OCI-LY3 (cell line): Measurements from ENCODE around the gene LPP.

Experiments used
- CTCF ChIP-seq: fragments of 200-600, 300-600 bp; sonication (generic); IDR thresholded peaks from 2 replicates; pipeline ENCODE4 v1.5.1; 2014; ENCODE audit warnings: antibody characterized with exemption, low read length, low read depth
- EZH2phosphoT487 ChIP-seq: fragments of 200-600 bp; shearing (Covaris generic); IDR thresholded peaks from 2 replicates; pipeline ENCODE4 v1.6.1; 2018; ENCODE audit warnings: antibody characterized with exemption, mixed run types, low read depth

GRCh38 chr3:188780193-188781147 lies 626.5 kb downstream of the LPP start:
- TF ChIP-seq CTCF = no peak
- no peak for TF ChIP-seq EZH2phosphoT487
